Kidney epithelial cell (primary cell): ENCODE results near the gene PLK1. TPM values are rescaled to one million over a fixed set of nuclear protein-coding genes. Genes with fewer than 3 reads are reported as not detected.
"Not testable (repeated sequence)": the region's sequence is repeated elsewhere in the genome, so short reads cannot be mapped to it uniquely, and the experiment has no call there.

Experiments used
- DNase-seq: peaks from one replicate; pipeline ENCODE4 v3.0.0-alpha.2; 2010; ENCODE audit warnings: low read depth
- H3K27me3 ChIP-seq: 2 replicates; pipeline ENCODE4 v1.6.0; 2011; ENCODE audit warnings: low read length; ENCODE audit not compliant: control insufficient read depth, insufficient read depth
- H3K36me3 ChIP-seq: 2 replicates; pipeline ENCODE4 v1.5.1; 2011; ENCODE audit warnings: low read length; ENCODE audit not compliant: control insufficient read depth, insufficient read depth
- H3K4me3 ChIP-seq: 2 replicates; pipeline ENCODE4 v1.5.1; 2011; ENCODE audit warnings: low read depth, mild to moderate bottlenecking, control low read depth, low read length
- CTCF ChIP-seq: IDR thresholded peaks from 2 replicates; pipeline ENCODE4 v1.5.1; 2011; ENCODE audit warnings: mild to moderate bottlenecking, moderate library complexity, low read length, control low read depth, inconsistent platforms; ENCODE audit not compliant: insufficient read depth, poor library complexity, severe bottlenecking
- total RNA-seq: library from RNA; depleted of rRNA; stranded (reverse); fragments of >200 nt; gene quantifications from 2 replicates; pipeline ENCODE4 v1.2.3, GENCODE V29; 2015

The PLK1 gene
- total RNA-seq, 1 donor from 2014 or later = 10.4 TPM

DNA sequence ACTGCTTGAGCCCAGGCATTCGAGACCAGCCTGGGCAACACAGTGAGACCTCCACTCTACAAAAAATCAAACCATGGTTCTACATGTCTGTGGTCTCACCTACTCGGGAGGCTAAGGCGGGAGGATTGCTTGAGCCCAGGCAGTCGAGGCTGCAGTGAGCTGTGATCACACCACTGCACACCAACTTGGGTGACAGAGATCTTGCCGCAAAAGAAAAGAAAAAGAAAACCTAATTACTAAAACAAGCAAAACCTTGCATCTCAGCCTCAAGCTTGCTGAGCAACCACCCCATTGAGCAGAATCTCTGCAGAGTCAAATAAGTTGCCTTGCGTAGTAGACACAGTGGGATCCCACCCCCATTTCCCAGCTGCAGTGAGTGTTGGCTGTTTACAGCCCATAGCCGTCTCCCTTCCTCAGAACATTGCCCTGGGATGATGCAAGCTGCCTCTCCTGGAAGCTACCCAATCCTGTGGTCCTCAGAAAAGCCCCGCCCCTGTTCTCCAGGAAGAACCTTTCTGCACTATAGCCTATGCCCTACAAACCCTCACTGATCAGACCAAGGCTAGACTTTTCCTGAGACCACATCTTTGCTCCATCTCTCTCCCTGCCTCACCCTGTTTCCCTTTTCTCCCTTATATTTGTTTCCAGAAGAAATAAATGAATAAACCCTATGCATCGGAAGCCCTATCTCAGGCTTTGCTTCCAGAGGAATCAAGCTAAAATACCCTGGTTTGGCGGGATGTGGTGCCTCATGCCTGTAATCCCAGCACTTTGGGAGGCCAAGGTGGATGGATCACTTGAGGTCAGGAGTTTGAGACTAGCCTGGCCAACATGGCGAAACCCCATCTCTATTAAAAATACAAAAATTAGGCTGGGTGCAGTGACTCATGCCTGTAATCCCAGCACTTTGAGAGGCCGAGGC, 51.1 kb downstream of the PLK1 start:
- no peak for TF ChIP-seq CTCF
- DNase-seq = no peak
- Histone ChIP-seq H3K36me3 (no peaks in the 10 kb centered on the region), H3K27me3 (no peaks in the 10 kb centered on the region), H3K4me3 (no peak overlapping the region)

- DNase-seq = no peak
- H3K27me3 ChIP-seq = peaks cover 2% of the 10 kb centered on the region
- TF ChIP-seq CTCF = no peak
- H3K36me3 ChIP-seq = no peaks in the 10 kb centered on the region
- no peak overlapping the region for H3K4me3 ChIP-seq
These were observed 55.6 kb downstream of the PLK1 start for GRCh38 chr16:23734176-23734893.

DNA sequence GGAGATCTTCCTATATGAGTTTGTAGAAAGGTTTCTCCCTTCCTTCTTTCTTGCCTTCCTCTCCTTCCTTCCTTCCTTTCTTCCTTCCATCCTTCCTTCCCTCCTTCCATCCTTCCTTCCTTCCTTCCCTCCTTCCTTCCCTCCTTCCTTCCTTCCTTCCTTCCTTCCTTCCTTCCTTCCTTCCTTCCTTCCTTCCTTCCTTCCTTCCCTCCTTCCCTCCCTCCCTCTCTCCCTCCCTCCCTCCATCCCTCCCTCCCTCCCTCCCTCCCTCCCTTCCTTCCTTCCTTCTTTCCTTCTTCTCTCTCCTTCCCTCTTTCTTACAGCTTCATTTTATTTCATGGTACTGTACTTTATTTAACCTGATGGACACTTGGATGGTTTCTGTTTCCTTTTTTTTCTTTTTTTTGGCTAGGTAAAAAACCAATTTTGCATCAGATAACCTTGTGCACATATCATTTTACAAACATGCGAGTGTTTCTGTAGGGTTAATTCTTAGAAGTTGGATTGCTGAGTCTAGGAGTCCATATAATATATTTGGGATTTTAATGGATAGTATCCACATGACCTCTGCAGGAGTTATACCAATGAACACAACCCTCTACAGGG, 58.8 kb downstream of the PLK1 start:
- H3K36me3 ChIP-seq, H3K27me3 ChIP-seq, H3K4me3 ChIP-seq, DNase-seq: not testable (repeated sequence)

DNA sequence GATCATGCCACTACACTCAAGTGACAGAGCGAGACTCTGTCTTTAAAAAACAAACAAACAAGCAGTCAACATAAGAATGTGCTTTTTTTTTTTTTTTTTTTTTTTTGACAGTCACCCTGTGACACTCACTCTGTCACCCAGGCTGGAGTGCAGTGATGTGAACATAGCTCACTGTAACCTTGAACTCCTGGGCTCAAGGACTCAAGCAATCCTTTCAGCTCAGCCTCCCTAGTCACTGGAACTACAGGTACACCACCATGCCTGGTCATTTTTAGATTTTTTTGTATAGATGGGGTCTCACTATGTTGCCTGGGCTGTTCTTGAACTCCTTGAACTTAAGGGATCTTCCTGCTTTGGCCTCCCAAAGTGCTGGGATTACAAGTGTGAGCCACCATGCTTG, 60.8 kb downstream of the PLK1 start:
- peaks cover 2% of the 10 kb centered on the region for H3K27me3 ChIP-seq
- no peak for TF ChIP-seq CTCF
- no peak overlapping the region for H3K4me3 ChIP-seq
- H3K36me3 ChIP-seq = no peaks in the 10 kb centered on the region
- DNase-seq = no peak

Other genes starting within 250 kb of the PLK1 start
- 10.7 and 13.6 TPM in 2 replicates for gene COG7, start 225.7 kb upstream of the PLK1 start, total RNA-seq
- gene GGA2, start 168.4 kb upstream of the PLK1 start, total RNA-seq = 41.6 and 43.6 TPM in 2 replicates
- 22.3 and 44.8 TPM in 2 replicates for gene EARS2, start 121.5 kb upstream of the PLK1 start, total RNA-seq
- 135 and 170 TPM in 2 replicates for gene UBFD1, start 121.2 kb upstream of the PLK1 start, total RNA-seq
- gene NDUFAB1, start 82.6 kb upstream of the PLK1 start, total RNA-seq = 69.1 and 132 TPM in 2 replicates
- 18.5 and 24.0 TPM in 2 replicates for gene PALB2, start 37.6 kb upstream of the PLK1 start, total RNA-seq
- gene DCTN5, start 37.4 kb upstream of the PLK1 start, total RNA-seq = 58.4 and 68.4 TPM in 2 replicates
- gene ERN2, start 34.3 kb downstream of the PLK1 start, total RNA-seq = under 0.01 TPM in 1 of 2 replicates, not detected in the other
- gene CHP2, start 76.1 kb downstream of the PLK1 start, total RNA-seq = not detected in 2 replicates
- 6.0 and 7.1 TPM in 2 replicates for gene PRKCB, start 157.1 kb downstream of the PLK1 start, total RNA-seq